Hematopoietic multipotent progenitor cell treated with erythropoietin and hydrocortisone succinate and interleukin-3 and kit ligand, for 6 days (in vitro differentiated cells): ENCODE data around the gene CSNK2A1.
A peak's percentile ranks its signal among the peaks of the same experiment; 100 is the strongest.
"Not testable (repeated sequence)": the region's sequence is repeated elsewhere in the genome, so short reads cannot be mapped to it uniquely, and the experiment has no call there.

Source experiments
- DNase-seq: peaks from one replicate; pipeline ENCODE4 v3.0.0-alpha.2; 2015

Gene CSNK2A1

GRCh38 chr20:531608-532007, 12.0 kb downstream of the CSNK2A1 start:
- peak; percentile 20 for DNase-seq

GRCh38 chr20:530321-530720, 13.3 kb downstream of the CSNK2A1 start:
- DNase-seq: no peak

GRCh38 chr20:528923-529604, 14.5 kb downstream of the CSNK2A1 start:
- DNase-seq: no peak

GRCh38 chr20:527571-527886, 16.1 kb downstream of the CSNK2A1 start:
- DNase-seq: no peak

- no peak for DNase-seq
Observed at GRCh38 chr20:521860-522259, 21.7 kb downstream of the CSNK2A1 start.

- DNase-seq: no peak
Observed at GRCh38 chr20:519999-520398, 23.6 kb downstream of the CSNK2A1 start.

GRCh38 chr20:517221-517620, 26.4 kb downstream of the CSNK2A1 start:
- DNase-seq: no peak

- DNase-seq: no peak
Observed at GRCh38 chr20:516799-517198, 26.8 kb downstream of the CSNK2A1 start.

GRCh38 chr20:515696-516095, 27.9 kb downstream of the CSNK2A1 start:
- DNase-seq: no peak

- DNase-seq: no peak
Observed at GRCh38 chr20:513429-513828, 30.2 kb downstream of the CSNK2A1 start.

- not testable (repeated sequence) for DNase-seq
Observed at GRCh38 chr20:510328-511057, 33.1 kb downstream of the CSNK2A1 start.

GRCh38 chr20:508364-508787, 35.2 kb downstream of the CSNK2A1 start:
- not testable (repeated sequence) for DNase-seq

GRCh38 chr20:507761-508332, 35.7 kb downstream of the CSNK2A1 start:
- DNase-seq: no peak

GRCh38 chr20:507006-507758, 36.4 kb downstream of the CSNK2A1 start:
- DNase-seq: no peak

- DNase-seq: no peak
Observed at GRCh38 chr20:504632-505075, 38.9 kb downstream of the CSNK2A1 start.

GRCh38 chr20:503048-503737, 40.4 kb downstream of the CSNK2A1 start:
- DNase-seq: no peak

- no peak for DNase-seq
Observed at GRCh38 chr20:497979-498378, 45.6 kb downstream of the CSNK2A1 start.

- DNase-seq: no peak
Observed at GRCh38 chr20:496126-496696, 47.4 kb downstream of the CSNK2A1 start.

- DNase-seq: peak; percentile 89
Observed at GRCh38 chr20:492159-492558, 51.4 kb downstream of the CSNK2A1 start.

- no peak for DNase-seq
Observed at GRCh38 chr20:487655-488054, 55.9 kb downstream of the CSNK2A1 start.

- no peak for DNase-seq
Observed at GRCh38 chr20:483815-484644, 59.6 kb downstream of the CSNK2A1 start.

- no peak for DNase-seq
Observed at GRCh38 chr20:481167-481566, 62.4 kb downstream of the CSNK2A1 start.
